HEK293T (cell line): Measurements from ENCODE around the gene XKR7.

Experiments used
- CTCF ChIA-PET: fragments of 350-600 bp; formaldehyde crosslinking; extraction: SDS; loops from one replicate; lab custom pipeline; 2021; ENCODE audit warnings: antibody characterized with exemption, inconsistent platforms; lab: Yijun Ruan, JAX
- POLR2A ChIA-PET: fragments of 350-600 bp; formaldehyde crosslinking; extraction: SDS; loops from one replicate; lab custom pipeline; 2020; ENCODE audit warnings: antibody characterized with exemption, inconsistent platforms; lab: Yijun Ruan, JAX
- DNase-seq: peaks from one replicate; pipeline ENCODE4 v3.0.0; 2012; ENCODE audit warnings: mixed read lengths; ENCODE audit errors: extremely low spot score
- ARNT ChIP-seq: fragments of 450-650 bp; IDR thresholded peaks from 2 replicates; pipeline ENCODE4 v1.6.1; 2017; ENCODE audit warnings: mild to moderate bottlenecking
- BHLHE40 ChIP-seq: fragments of 450-650 bp; IDR thresholded peaks from 2 replicates; pipeline ENCODE4 v1.6.1; 2016; ENCODE audit warnings: mild to moderate bottlenecking, moderate library complexity, borderline replicate concordance
- CTBP1 ChIP-seq: fragments of 450-650 bp; IDR thresholded peaks from 2 replicates; pipeline ENCODE4 v1.6.1; 2016; ENCODE audit warnings: borderline replicate concordance
- ELF4 ChIP-seq: fragments of 450-650 bp; IDR thresholded peaks from 2 replicates; pipeline ENCODE4 v1.6.1; 2017; ENCODE audit warnings: antibody characterized with exemption
- FOXA1 ChIP-seq: fragments of 450-650 bp; IDR thresholded peaks from 2 replicates; pipeline ENCODE4 v1.6.1; 2016; ENCODE audit warnings: mild to moderate bottlenecking
- FOXK2 ChIP-seq: fragments of 450-650 bp; IDR thresholded peaks from 2 replicates; pipeline ENCODE4 v1.6.1; 2016; ENCODE audit warnings: mild to moderate bottlenecking
- FOXM1 ChIP-seq: fragments of 450-650 bp; IDR thresholded peaks from 2 replicates; pipeline ENCODE4 v1.6.1; 2017; ENCODE audit warnings: mild to moderate bottlenecking, borderline replicate concordance
- HDGF ChIP-seq: fragments of 450-650 bp; IDR thresholded peaks from 2 replicates; pipeline ENCODE4 v1.6.1; 2017; ENCODE audit warnings: antibody characterized with exemption, borderline replicate concordance
- L3MBTL2 ChIP-seq: fragments of 450-650 bp; conservative IDR thresholded peaks from 2 replicates; pipeline ENCODE4 v1.6.1; 2016; ENCODE audit warnings: mild to moderate bottlenecking
- LEF1 ChIP-seq: fragments of 450-650 bp; IDR thresholded peaks from 2 replicates; pipeline ENCODE4 v1.6.1; 2017; ENCODE audit warnings: mild to moderate bottlenecking, borderline replicate concordance
- NFRKB ChIP-seq: fragments of 450-650 bp; IDR thresholded peaks from 2 replicates; pipeline ENCODE4 v1.6.1; 2016; ENCODE audit warnings: mild to moderate bottlenecking, moderate library complexity
- PKNOX1 ChIP-seq: fragments of 450-650 bp; IDR thresholded peaks from 2 replicates; pipeline ENCODE4 v1.6.1; 2016
- SP1 ChIP-seq: fragments of 450-650 bp; IDR thresholded peaks from 2 replicates; pipeline ENCODE4 v1.6.1; 2017
- SUZ12 ChIP-seq: fragments of 450-650 bp; IDR thresholded peaks from 2 replicates; pipeline ENCODE4 v1.6.1; 2016; ENCODE audit warnings: mild to moderate bottlenecking
- TARDBP ChIP-seq: fragments of 450-650 bp; IDR thresholded peaks from 2 replicates; pipeline ENCODE4 v1.6.1; 2016
- ZNF384 ChIP-seq: fragments of 450-650 bp; IDR thresholded peaks from 2 replicates; pipeline ENCODE4 v1.6.1; 2016

The XKR7 gene

GRCh38 chr20:32009564-32009963 lies 41.6 kb downstream of the XKR7 start:
- DNase-seq, result no peak
- no peak for TF ChIP-seq ZNF384
- TF ChIP-seq BHLHE40, result no peak
- TF ChIP-seq SP1, result no peak
- no peak for TF ChIP-seq SUZ12
- no peak for TF ChIP-seq PKNOX1
- no peak for TF ChIP-seq FOXA1
- TF ChIP-seq ELF4, result no peak
- TF ChIP-seq FOXK2, result no peak
- no peak for TF ChIP-seq ARNT
- no peak for TF ChIP-seq CTBP1
- TF ChIP-seq TARDBP, result no peak
- TF ChIP-seq HDGF, result no peak
- no peak for TF ChIP-seq L3MBTL2
- TF ChIP-seq NFRKB, result no peak
- TF ChIP-seq FOXM1, result no peak
- TF ChIP-seq LEF1, result no peak
- CTCF ChIA-PET, result no interaction called here
- POLR2A ChIA-PET, result no interaction called here

GRCh38 chr20:32010101-32010500 lies 42.1 kb downstream of the XKR7 start, which contains the start of gene CCM2L:
CCM2L (plus strand) TSS chr20:32010438; CDS start chr20:32010455, 17 bp downstream.
- ChIA-PET CTCF (no interaction called here), POLR2A (no interaction called here)
- DNase-seq, result no peak
- TF ChIP-seq ARNT (no peak), PKNOX1 (no peak), HDGF (no peak), BHLHE40 (no peak), LEF1 (no peak), ZNF384 (no peak), L3MBTL2 (no peak), NFRKB (no peak), SP1 (no peak), FOXK2 (no peak), CTBP1 (no peak), ELF4 (no peak)

GRCh38 chr20:32010666-32011065 lies 42.7 kb downstream of the XKR7 start:
- TF ChIP-seq FOXA1, result no peak
- TF ChIP-seq BHLHE40, result no peak
- CTCF ChIA-PET, result interaction anchor here (0.6 kb wide), 1 partner anchor 118 kb away, joined by 4 read pairs; no protein-coding TSS in a partner anchor
- no peak for DNase-seq
- POLR2A ChIA-PET, result no interaction called here

- TF ChIP-seq NFRKB (no peak), SUZ12 (no peak), PKNOX1 (no peak), SP1 (no peak), CTBP1 (no peak), L3MBTL2 (no peak), HDGF (no peak), FOXM1 (no peak), FOXK2 (no peak), BHLHE40 (no peak), ELF4 (no peak), ARNT (no peak), TARDBP (no peak), ZNF384 (no peak), FOXA1 (no peak)
- DNase-seq, result no peak
- POLR2A ChIA-PET, result no interaction called here
- CTCF ChIA-PET, result interaction anchor here (1.1 to 1.4 kb wide), 2 partner anchors 19 to 189 kb away, joined by 3 to 4 read pairs; no protein-coding TSS in a partner anchor
Measured at GRCh38 chr20:32012159-32012688, 44.3 kb downstream of the XKR7 start.

- no peak for TF ChIP-seq ELF4
- no peak for TF ChIP-seq NFRKB
- TF ChIP-seq PKNOX1, result no peak
- TF ChIP-seq FOXK2, result no peak
- TF ChIP-seq SUZ12, result no peak
- no peak for TF ChIP-seq FOXM1
- no peak for TF ChIP-seq SP1
- TF ChIP-seq CTBP1, result no peak
- TF ChIP-seq LEF1, result no peak
- TF ChIP-seq L3MBTL2, result no peak
- no peak for TF ChIP-seq ZNF384
- no peak for TF ChIP-seq TARDBP
- TF ChIP-seq HDGF, result no peak
- TF ChIP-seq FOXA1, result no peak
- TF ChIP-seq ARNT, result no peak
- ChIA-PET POLR2A (no interaction called here), CTCF (interaction anchor here (0.6 to 1.4 kb wide), 2 partner anchors 8 to 18 kb away, joined by 3 read pairs; no protein-coding TSS in a partner anchor)
- no peak for DNase-seq
Measured at GRCh38 chr20:32013326-32013725, 45.4 kb downstream of the XKR7 start.
